Heart left ventricle (tissue), 13 donors: Measurements from ENCODE around the gene ZNF536.

ENCODE experiments used
- POLR2A ChIP-seq, 2 donors: fragments of 450-650 bp; IDR thresholded peaks; one replicate each; pipeline ENCODE4 v1.6.1; 2017; ENCODE audit warnings: antibody characterized with exemption in 2 of 2, mild to moderate bottlenecking in 2 of 2, moderate library complexity in 2 of 2
- TF ChIP-seq, protein P1 (sequence below), 12 donors: fragments of 200-600 bp; sonication (generic) in 4 of 12; IDR thresholded peaks; one replicate each; pipeline versions ENCODE4 v1.5.0 to v1.8.0; 2018 to 2022; ENCODE audit warnings: antibody characterized with exemption in 12 of 12, mild to moderate bottlenecking in 5 of 12
- donor health status: ischemic (EF 13 %, LVEDD 7.1; RV severe dilation, severe dysfunction).
- donor health status: DM: no; HTN: yes; CAD: no.
- donor health status: DM: no; HTN: no; CAD: no.
- donor health status: ischemic (EF 25% LVEDD 6.9; RV normal size, moderate dysfunction).
- donor health status: ischemic (EF 25% LVEDD 5.7; RV mildly dilated, moderate dysfunction).
- donor health status: ischemic (EF 35%, LVEDD 5.7; RV mildly dilated, moderate dysfunction).
- donor health status: nonischemic (EF 11% LVEDD 7.7; RV severe dilation, severe dysfunction).
- donor health status: DM: yes; HTN: yes; CAD: no.
- donor health status: PGD.
- donor health status: ischemic (EF 29% LVEDD 5.4; RV normal size, mild dysfunction).
- donor health status: nonischemic (EF 23%, LVEDD 6.1; RV moderate dilation, normal function).

DNA sequence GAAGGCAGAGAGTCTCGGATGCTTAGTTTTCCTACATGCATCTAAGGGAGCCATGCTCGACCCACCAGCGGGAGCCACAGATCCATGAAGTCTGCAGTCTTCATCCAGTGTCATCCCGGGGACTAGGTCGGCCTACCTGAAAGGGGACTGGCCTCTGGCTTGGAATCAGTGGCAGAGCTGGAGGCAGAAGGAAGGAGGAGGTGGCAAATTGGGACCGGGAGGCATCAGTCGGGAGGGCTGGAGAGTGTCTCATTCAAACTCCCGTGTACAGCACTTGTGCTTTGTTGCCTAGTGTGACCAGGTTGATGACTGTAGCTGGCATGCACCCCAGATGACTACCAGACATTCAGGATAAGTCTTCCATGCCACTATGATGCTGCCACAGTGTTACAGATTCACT is 26.5 kb upstream of the ZNF536 start:
- TF ChIP-seq, protein P1, sequence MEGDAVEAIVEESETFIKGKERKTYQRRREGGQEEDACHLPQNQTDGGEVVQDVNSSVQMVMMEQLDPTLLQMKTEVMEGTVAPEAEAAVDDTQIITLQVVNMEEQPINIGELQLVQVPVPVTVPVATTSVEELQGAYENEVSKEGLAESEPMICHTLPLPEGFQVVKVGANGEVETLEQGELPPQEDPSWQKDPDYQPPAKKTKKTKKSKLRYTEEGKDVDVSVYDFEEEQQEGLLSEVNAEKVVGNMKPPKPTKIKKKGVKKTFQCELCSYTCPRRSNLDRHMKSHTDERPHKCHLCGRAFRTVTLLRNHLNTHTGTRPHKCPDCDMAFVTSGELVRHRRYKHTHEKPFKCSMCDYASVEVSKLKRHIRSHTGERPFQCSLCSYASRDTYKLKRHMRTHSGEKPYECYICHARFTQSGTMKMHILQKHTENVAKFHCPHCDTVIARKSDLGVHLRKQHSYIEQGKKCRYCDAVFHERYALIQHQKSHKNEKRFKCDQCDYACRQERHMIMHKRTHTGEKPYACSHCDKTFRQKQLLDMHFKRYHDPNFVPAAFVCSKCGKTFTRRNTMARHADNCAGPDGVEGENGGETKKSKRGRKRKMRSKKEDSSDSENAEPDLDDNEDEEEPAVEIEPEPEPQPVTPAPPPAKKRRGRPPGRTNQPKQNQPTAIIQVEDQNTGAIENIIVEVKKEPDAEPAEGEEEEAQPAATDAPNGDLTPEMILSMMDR (IDR thresholded peaks at IDR 0.05): no peak
- no peak for TF ChIP-seq POLR2A (IDR thresholded peaks at IDR 0.05)
